Sigmoid colon (tissue), 7 donors: ENCODE results near the gene GRID2. TPM values are rescaled to one million over a fixed set of nuclear protein-coding genes. Genes with fewer than 3 reads are reported as not detected.

ENCODE experiments used
- DNase-seq: peaks from one replicate; pipeline ENCODE4 v3.0.0-alpha.2; 2019
- H3K27ac ChIP-seq, 4 donors: fragments of 200-600 bp; sonication (generic); one replicate each; pipeline ENCODE4 v1.5.1; 2016 to 2019; ENCODE audit warnings: mild to moderate bottlenecking in 1 of 4
- H3K27me3 ChIP-seq, 3 donors: fragments of 200-600 bp; sonication (generic); one replicate each; pipeline ENCODE4 v1.5.1; 2019; ENCODE audit warnings: mild to moderate bottlenecking in 1 of 3
- H3K36me3 ChIP-seq, 4 donors: fragments of 200-600 bp; sonication (generic); one replicate each; pipeline ENCODE4 v1.5.1; 2016 to 2019
- H3K4me1 ChIP-seq, 4 donors: fragments of 200-600 bp; sonication (generic); one replicate each; pipeline ENCODE4 v1.5.1; 2017 to 2019
- H3K4me3 ChIP-seq, 4 donors: fragments of 200-600 bp; sonication (generic); one replicate each; pipeline ENCODE4 v1.5.1; 2017 to 2019; ENCODE audit warnings: mild to moderate bottlenecking in 2 of 4, moderate library complexity in 1 of 4
- H3K9me3 ChIP-seq, 4 donors: fragments of 200-600 bp in 3 of 4; sonication (generic) in 3 of 4; one replicate each; pipeline versions ENCODE4 v1.5.1 to v1.6.1; 2013 to 2019
- EP300 ChIP-seq, 4 donors: sonication (generic); formaldehyde crosslinking; IDR thresholded peaks; one replicate each; pipeline ENCODE4 v1.6.1; 2017; ENCODE audit warnings: antibody characterized with exemption in 4 of 4
- POLR2A ChIP-seq, 2 donors: fragments of 450-650 bp; IDR thresholded peaks; one replicate each; pipeline ENCODE4 v1.6.1; 2016; ENCODE audit warnings: antibody characterized with exemption in 2 of 2, mild to moderate bottlenecking in 2 of 2, moderate library complexity in 2 of 2
- POLR2AphosphoS5 ChIP-seq, 4 donors: sonication (generic); formaldehyde crosslinking; IDR thresholded peaks; one replicate each; pipeline ENCODE4 v1.6.1; 2017; ENCODE audit warnings: antibody characterized with exemption in 4 of 4
- WGBS, 2 donors: extraction: QIAGEN DNeasy Blood & Tissue Kit; methylation state at CpG; one replicate each; pipeline ENCODE4 v1.1.7; 2013; 5-methylcytosine and 5-hydroxymethylcytosine counted together
- intact Hi-C: fragments of 100-400 bp; cut with DNase I; formaldehyde crosslinking; loops from one replicate; pipeline ENCODE4 v1.15.1; 2023
- polyA plus RNA-seq, 3 donors: library from polyadenylated mRNA; stranded (reverse); fragments of 200-250 nt; gene quantifications; one replicate each; pipeline ENCODE4 v1.2.3, GENCODE V29; 2013
- total RNA-seq, 4 donors: library from RNA; depleted of rRNA; stranded (reverse); fragments of >200 nt; gene quantifications; one replicate each; pipeline ENCODE4 v1.1.0, GENCODE V29; 2016
- TF ChIP-seq, protein P1 (sequence below), 4 experiments: fragments of 450-650 bp in 3 of 4; fragments of 200-600 bp in 1 of 4; IDR thresholded peaks; one replicate each; pipeline ENCODE4 v1.5.1; 2016 to 2019; ENCODE audit warnings: antibody characterized with exemption in 4 of 4, mild to moderate bottlenecking in 3 of 4, moderate library complexity in 2 of 4
- donor health status: healthy with polysubstance abuse.
- donor health status: Bipolar disorder and iron deficiency.
- donor health status: healthy.

The GRID2 gene
- total and polyA plus RNA-seq, 7 donors = 0.04 to 1.9 (median 0.28) TPM; not detected in 2

DNA sequence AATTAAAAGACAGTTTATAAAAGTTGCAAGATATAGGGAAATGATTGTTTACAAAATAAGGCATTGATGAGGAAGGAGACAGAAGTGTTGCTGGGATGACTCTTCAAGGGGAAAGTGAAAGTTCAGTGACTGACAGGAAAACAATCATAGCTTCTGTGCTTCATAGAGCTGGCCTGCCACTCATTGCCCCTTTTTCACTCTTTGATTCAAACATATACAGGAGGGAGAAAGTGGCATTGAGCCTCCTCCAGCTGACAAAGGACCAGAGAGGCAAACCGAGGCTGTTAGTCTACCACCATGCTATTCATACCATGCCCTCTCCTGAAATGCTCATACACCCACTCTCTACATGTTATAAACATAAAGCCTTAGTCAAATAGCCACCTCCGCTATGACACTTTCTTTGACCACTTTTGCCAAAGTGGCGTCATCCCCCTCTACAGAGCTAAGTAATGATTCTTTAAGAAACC, 1445.6 kb downstream of the GRID2 start:
- H3K4me1 ChIP-seq = no peaks in the 10 kb centered on the region
- no peak overlapping the region for H3K27ac ChIP-seq
- H3K27me3 ChIP-seq = no peaks in the 10 kb centered on the region
- H3K9me3 ChIP-seq = no peaks in the 10 kb centered on the region
- DNase-seq = no peak
- H3K36me3 ChIP-seq = no peaks in the 10 kb centered on the region
- TF ChIP-seq, protein P1, sequence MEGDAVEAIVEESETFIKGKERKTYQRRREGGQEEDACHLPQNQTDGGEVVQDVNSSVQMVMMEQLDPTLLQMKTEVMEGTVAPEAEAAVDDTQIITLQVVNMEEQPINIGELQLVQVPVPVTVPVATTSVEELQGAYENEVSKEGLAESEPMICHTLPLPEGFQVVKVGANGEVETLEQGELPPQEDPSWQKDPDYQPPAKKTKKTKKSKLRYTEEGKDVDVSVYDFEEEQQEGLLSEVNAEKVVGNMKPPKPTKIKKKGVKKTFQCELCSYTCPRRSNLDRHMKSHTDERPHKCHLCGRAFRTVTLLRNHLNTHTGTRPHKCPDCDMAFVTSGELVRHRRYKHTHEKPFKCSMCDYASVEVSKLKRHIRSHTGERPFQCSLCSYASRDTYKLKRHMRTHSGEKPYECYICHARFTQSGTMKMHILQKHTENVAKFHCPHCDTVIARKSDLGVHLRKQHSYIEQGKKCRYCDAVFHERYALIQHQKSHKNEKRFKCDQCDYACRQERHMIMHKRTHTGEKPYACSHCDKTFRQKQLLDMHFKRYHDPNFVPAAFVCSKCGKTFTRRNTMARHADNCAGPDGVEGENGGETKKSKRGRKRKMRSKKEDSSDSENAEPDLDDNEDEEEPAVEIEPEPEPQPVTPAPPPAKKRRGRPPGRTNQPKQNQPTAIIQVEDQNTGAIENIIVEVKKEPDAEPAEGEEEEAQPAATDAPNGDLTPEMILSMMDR (IDR thresholded peaks at IDR 0.05) = no peak
- TF ChIP-seq POLR2A (IDR thresholded peaks at IDR 0.05) = no peak
- intact Hi-C loops = no loop called here
- no peak overlapping the region for H3K4me3 ChIP-seq
- 86% methylated on average over 3 of the region's 3 CpGs for WGBS, 2 donors

DNA sequence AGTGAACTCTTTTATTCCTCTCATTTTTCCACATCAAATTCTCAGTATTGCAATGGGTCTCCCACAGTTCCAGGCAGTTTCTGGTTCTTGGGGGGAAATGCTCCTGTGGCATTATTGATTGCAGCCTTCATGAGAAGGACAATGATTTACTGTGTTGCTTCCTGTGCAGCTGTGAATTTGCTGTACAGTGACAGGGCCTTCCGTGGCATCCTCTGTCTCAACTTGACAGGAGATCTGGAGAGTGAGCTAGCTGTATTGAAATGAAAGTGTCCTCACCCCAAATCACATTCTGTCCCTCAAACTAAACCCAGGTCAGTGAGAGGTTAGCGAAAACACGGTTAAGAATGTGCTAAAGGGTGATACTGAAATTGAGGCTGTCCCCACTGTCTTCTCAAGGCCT, 1447.6 kb downstream of the GRID2 start:
- Histone ChIP-seq H3K4me3 (no peak overlapping the region), H3K4me1 (no peaks in the 10 kb centered on the region), H3K27me3 (no peaks in the 10 kb centered on the region), H3K9me3 (no peaks in the 10 kb centered on the region), H3K36me3 (no peaks in the 10 kb centered on the region), H3K27ac (no peak overlapping the region)
- TF ChIP-seq POLR2A (IDR thresholded peaks at IDR 0.05) (no peak), POLR2AphosphoS5 (IDR thresholded peaks at IDR 0.05) (no peak), EP300 (IDR thresholded peaks at IDR 0.05) (no peak)
- TF ChIP-seq, protein P1 (IDR thresholded peaks at IDR 0.05) = no peak
- intact Hi-C loops = no loop called here
- DNase-seq = no peak
- whole genome bisulfite sequencing, 2 donors = 65 to 82% methylated on average over 3 of the region's 3 CpGs

DNA sequence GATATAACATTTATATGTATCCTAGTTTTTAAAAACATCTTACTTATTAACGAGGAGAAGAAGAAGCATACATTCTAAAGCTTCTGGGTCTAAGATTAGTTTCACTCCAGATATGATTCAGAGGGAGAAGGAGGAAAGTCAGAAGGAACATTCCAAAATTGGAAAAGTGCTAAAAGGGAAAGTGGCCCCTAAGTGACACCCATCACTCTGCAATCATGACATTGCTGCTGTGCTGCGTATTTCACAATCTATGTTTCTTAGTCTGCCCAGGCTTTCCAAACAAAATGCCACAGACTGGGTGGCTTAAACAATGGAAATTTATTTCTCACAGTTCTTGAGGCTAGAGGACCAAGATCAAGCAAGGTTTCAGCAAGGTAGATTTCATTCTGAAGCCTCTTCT, 1452.3 kb downstream of the GRID2 start:
- no peak for DNase-seq
- H3K4me3 ChIP-seq = no peak overlapping the region
- H3K36me3 ChIP-seq = no peaks in the 10 kb centered on the region
- WGBS, 2 donors = 89 to 93% methylated on average over 2 of the region's 2 CpGs
- H3K4me1 ChIP-seq = no peaks in the 10 kb centered on the region
- TF ChIP-seq, protein P1 (IDR thresholded peaks at IDR 0.05) = no peak
- no peak for TF ChIP-seq EP300 (IDR thresholded peaks at IDR 0.05)
- no peak for TF ChIP-seq POLR2A (IDR thresholded peaks at IDR 0.05)
- no peak for TF ChIP-seq POLR2AphosphoS5 (IDR thresholded peaks at IDR 0.05)
- H3K9me3 ChIP-seq = no peaks in the 10 kb centered on the region
- intact Hi-C loops = no loop called here
- no peak overlapping the region for H3K27ac ChIP-seq
- no peaks in the 10 kb centered on the region for H3K27me3 ChIP-seq

DNA sequence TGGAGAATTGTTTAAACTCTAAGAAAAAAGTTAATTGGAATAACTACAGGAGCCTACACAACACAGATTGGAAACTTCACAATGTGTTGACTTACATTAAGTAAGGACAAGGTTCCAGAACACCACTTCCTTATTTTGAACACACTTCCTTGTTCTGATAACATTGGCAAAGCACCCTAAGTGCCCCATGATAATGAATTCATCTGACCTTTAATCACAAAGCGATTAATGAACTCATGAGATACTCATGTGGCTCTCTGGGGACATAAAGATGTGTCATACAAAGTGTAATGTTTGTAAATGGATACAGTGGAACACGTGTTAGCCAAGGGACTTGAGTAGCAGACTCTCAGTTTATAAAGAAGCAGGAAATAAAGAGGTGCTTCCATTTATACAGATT, 1455.7 kb downstream of the GRID2 start:
- Histone ChIP-seq H3K4me1 (no peaks in the 10 kb centered on the region), H3K27ac (no peak overlapping the region), H3K9me3 (no peaks in the 10 kb centered on the region), H3K36me3 (no peaks in the 10 kb centered on the region), H3K27me3 (no peaks in the 10 kb centered on the region), H3K4me3 (no peak overlapping the region)
- intact Hi-C loops = no loop called here
- WGBS, 2 donors = 20 to 48% methylated on average over 2 of the region's 2 CpGs
- no peak for DNase-seq
- TF ChIP-seq EP300 (IDR thresholded peaks at IDR 0.05) = no peak
- TF ChIP-seq, protein P1 (IDR thresholded peaks at IDR 0.05) = no peak
- TF ChIP-seq POLR2AphosphoS5 (IDR thresholded peaks at IDR 0.05) = no peak
- no peak for TF ChIP-seq POLR2A (IDR thresholded peaks at IDR 0.05)

DNA sequence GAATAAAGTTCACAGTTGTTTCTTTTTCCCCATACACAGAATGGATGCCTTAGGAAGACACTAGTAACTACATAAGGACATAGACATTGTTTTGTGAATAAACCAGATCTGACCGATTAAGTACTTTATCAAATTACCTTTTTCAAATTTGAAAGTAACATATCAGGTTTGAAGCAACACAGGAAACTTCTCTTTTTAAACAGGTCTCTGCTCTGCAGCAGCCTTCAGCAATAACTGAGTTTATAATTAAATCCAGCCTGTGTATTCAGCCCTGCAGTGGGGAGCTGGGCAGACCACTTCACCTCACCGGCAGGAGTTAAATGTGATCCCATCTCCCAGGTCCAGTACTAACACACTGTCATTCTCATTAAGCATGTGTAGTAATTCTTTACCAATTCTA, 1456.5 kb downstream of the GRID2 start:
- intact Hi-C loops = no loop called here
- no peak overlapping the region for H3K27ac ChIP-seq
- WGBS, 2 donors = 91 to 93% methylated on average over 2 of the region's 2 CpGs

More for the DNA sequence above, 1456.5 kb downstream of the GRID2 start:
- Histone ChIP-seq H3K4me3 (no peak overlapping the region), H3K9me3 (no peaks in the 10 kb centered on the region), H3K27me3 (no peaks in the 10 kb centered on the region), H3K36me3 (no peaks in the 10 kb centered on the region), H3K4me1 (no peaks in the 10 kb centered on the region)
- DNase-seq = no peak
- no peak for TF ChIP-seq POLR2A (IDR thresholded peaks at IDR 0.05)
- TF ChIP-seq, protein P1 (IDR thresholded peaks at IDR 0.05) = no peak
- no peak for TF ChIP-seq POLR2AphosphoS5 (IDR thresholded peaks at IDR 0.05)
- no peak for TF ChIP-seq EP300 (IDR thresholded peaks at IDR 0.05)
